Common myeloid progenitor, CD34-positive (primary cell): ENCODE measurements around the gene MYPN. TPM values are rescaled to one million over a fixed set of nuclear protein-coding genes. Genes with fewer than 3 reads are reported as not detected.
A peak's percentile ranks its signal among the peaks of the same experiment; 100 is the strongest.

Experiments
- CTCF ChIA-PET: fragments of 350-600 bp; sonication (Branson Sonifier 250); formaldehyde crosslinking; loops from one replicate; lab custom pipeline; 2021; ENCODE audit warnings: antibody characterized with exemption; lab: Charles Lee
- POLR2A ChIA-PET: fragments of 350-600 bp; sonication (Branson Sonifier 250); formaldehyde crosslinking; loops from one replicate; lab custom pipeline; 2021; ENCODE audit warnings: antibody characterized with exemption; lab: Charles Lee
- DNase-seq, 3 donors: peaks; one replicate each; pipeline versions ENCODE4 v3.0.0 to v3.0.0-alpha.2; 2013
- H3K27ac ChIP-seq, 2 experiments: 1 replicate in 1 of 2; 2 replicates in 1 of 2; pipeline ENCODE4 v1.7.0; 2013; ENCODE audit warnings: inconsistent platforms in 2 of 2, low read length in 2 of 2, mild to moderate bottlenecking in 2 of 2, low read depth in 1 of 2, moderate library complexity in 1 of 2; ENCODE audit not compliant: severe bottlenecking in 2 of 2, insufficient read depth in 1 of 2, poor library complexity in 1 of 2
- H3K27me3 ChIP-seq, 5 experiments: replicated peaks in 2 of 5; 1 replicate in 3 of 5; 2 replicates in 2 of 5; pipeline versions ENCODE4 v1.6.1 to v1.7.0; 2013; ENCODE audit warnings: low read length in 4 of 5, mild to moderate bottlenecking in 2 of 5, moderate library complexity in 2 of 5, inconsistent platforms in 1 of 5; ENCODE audit not compliant: insufficient read depth in 5 of 5, control insufficient read depth in 4 of 5
- H3K36me3 ChIP-seq, 4 experiments: 1 replicate in 2 of 4; 2 replicates in 2 of 4; pipeline versions ENCODE4 v1.6.1 to v1.7.0; 2013; ENCODE audit warnings: low read length in 3 of 4, control low read depth in 1 of 4, mild to moderate bottlenecking in 1 of 4; ENCODE audit not compliant: control insufficient read depth in 4 of 4, insufficient read depth in 4 of 4
- H3K4me1 ChIP-seq, 4 experiments: 1 replicate in 3 of 4; 2 replicates in 1 of 4; pipeline versions ENCODE4 v1.6.1 to v1.7.1; 2013; ENCODE audit warnings: low read length in 3 of 4, mild to moderate bottlenecking in 3 of 4, control low read depth in 1 of 4, inconsistent platforms in 1 of 4, moderate library complexity in 1 of 4; ENCODE audit not compliant: control insufficient read depth in 4 of 4, insufficient read depth in 4 of 4; ENCODE audit errors: control extremely low read depth in 1 of 4
- H3K4me3 ChIP-seq, 7 experiments: 1 replicate in 4 of 7; 2 replicates in 3 of 7; pipeline versions ENCODE4 v1.5.1 to v1.7.0; 2013; ENCODE audit warnings: mild to moderate bottlenecking in 7 of 7, low read length in 6 of 7, moderate library complexity in 6 of 7, inconsistent platforms in 2 of 7, low read depth in 2 of 7, control low read depth in 1 of 7; ENCODE audit not compliant: insufficient read depth in 4 of 7, control insufficient read depth in 1 of 7; ENCODE audit errors: extremely low read depth in 1 of 7
- H3K9me3 ChIP-seq, 5 experiments: 1 replicate in 4 of 5; 2 replicates in 1 of 5; pipeline versions ENCODE4 v1.6.1 to v1.7.1; 2013; ENCODE audit warnings: low read length in 4 of 5, mild to moderate bottlenecking in 2 of 5, inconsistent platforms in 1 of 5, low read depth in 1 of 5, moderate library complexity in 1 of 5; ENCODE audit not compliant: control insufficient read depth in 4 of 5, insufficient read depth in 2 of 5; ENCODE audit errors: control extremely low read depth in 1 of 5
- WGBS: methylation state at CpG from one replicate; pipeline ENCODE4 v1.1.5; 2013; ENCODE audit not compliant: insufficient coverage; 5-methylcytosine and 5-hydroxymethylcytosine counted together
- polyA plus RNA-seq: library from polyadenylated mRNA; unstranded; fragments of 120-200 nt; gene quantifications from one replicate; pipeline ENCODE4 v1.2.1, GENCODE V29; 2013

The MYPN gene
- polyA plus RNA-seq: not detected

DNA sequence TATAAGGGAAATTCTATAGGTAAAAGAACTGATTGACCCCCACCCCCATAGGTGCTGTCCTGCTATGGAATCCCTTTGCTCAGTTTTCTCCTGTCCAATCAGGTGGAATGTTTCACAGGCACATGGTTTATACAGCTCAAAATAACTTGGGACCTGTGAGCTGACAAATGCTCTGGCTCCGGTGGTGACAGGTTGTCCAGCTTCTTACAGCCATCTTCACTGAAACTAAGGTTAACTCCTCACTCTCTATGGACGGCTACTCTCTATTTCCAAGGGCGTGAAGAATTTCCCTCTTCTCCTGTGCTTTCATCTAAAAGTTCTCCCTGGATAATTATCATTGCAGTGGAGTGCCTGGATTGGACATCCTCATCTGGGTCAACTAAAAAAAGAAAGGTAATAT, at the start of gene MYPN:
MYPN (plus strand) TSS at position 158 of the 400 bp plus-strand sequence. CDS start 11,951 bp downstream, outside the sequence.
- 100% methylated on average over 1 of the region's 3 CpGs for WGBS

GRCh38 chr10:68067029-68067428, 42.3 kb upstream of the MYPN start:
- DNase-seq: no peak
- Histone ChIP-seq H3K4me3 (no peak overlapping the region), H3K27ac (no peak overlapping the region), H3K36me3 (peaks cover 6 to 15% (median 9%) of the 10 kb centered on the region in 4 experiments), H3K4me1 (peaks cover 0 to under 1% (median 0%) of the 10 kb centered on the region in 4 experiments), H3K27me3 (no peaks in the 10 kb centered on the region), H3K9me3 (no peaks in the 10 kb centered on the region)
- POLR2A ChIA-PET: no interaction called here
- CTCF ChIA-PET: interaction anchor here (1.0 to 1.1 kb wide), 2 partner anchors 10 to 35 kb away, joined by 3 read pairs; no protein-coding TSS in a partner anchor
- WGBS: 71% methylated on average over 1 of the region's 4 CpGs

More for the DNA sequence above, at the start of gene MYPN:
- Histone ChIP-seq H3K9me3 (no peaks in the 10 kb centered on the region), H3K36me3 (no peaks in the 10 kb centered on the region), H3K4me3 (no peak within 1 kb of the TSS), H3K4me1 (no peaks in the 10 kb centered on the region), H3K27ac (no peak within 1 kb of the TSS), H3K27me3 (peaks cover 0 to 2% (median 0%) of the 10 kb centered on the region in 5 experiments)
- DNase-seq: no peak
- POLR2A ChIA-PET: no interaction called here
- CTCF ChIA-PET: no interaction called here

GRCh38 chr10:68067508-68067907, 41.8 kb upstream of the MYPN start:
- 100% methylated on average over 1 of the region's 3 CpGs for whole genome bisulfite sequencing
- Histone ChIP-seq H3K4me1 (peaks cover 0 to 5% (median 1%) of the 10 kb centered on the region in 4 experiments), H3K36me3 (peaks cover 6 to 15% (median 9%) of the 10 kb centered on the region in 4 experiments), H3K9me3 (no peaks in the 10 kb centered on the region), H3K4me3 (no peak overlapping the region), H3K27ac (no peak overlapping the region), H3K27me3 (no peaks in the 10 kb centered on the region)
- ChIA-PET CTCF (interaction anchor here (1.0 to 1.1 kb wide), 2 partner anchors 11 to 35 kb away, joined by 3 read pairs; no protein-coding TSS in a partner anchor), POLR2A (no interaction called here)
- no peak for DNase-seq

DNA sequence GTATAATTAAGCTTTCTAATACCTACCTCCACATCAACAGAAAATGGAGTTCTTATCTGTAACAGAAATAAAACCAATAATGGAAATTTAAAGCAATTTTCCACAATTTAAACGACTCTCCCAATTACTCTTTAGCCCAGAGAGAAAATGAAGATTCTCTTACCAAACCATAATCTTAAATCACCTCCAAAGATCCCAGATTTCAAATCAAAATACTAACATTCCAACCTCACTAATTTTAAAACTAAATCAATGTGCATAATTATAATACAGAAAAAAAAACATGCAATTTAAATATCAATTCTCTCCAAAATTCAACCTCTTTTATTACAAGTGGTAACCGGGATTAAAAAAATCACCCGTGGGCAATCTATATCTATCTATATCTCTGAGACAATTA, 35.7 kb upstream of the MYPN start:
- WGBS: no CpG with 5 or more reads among the region's 3 CpGs
- Histone ChIP-seq H3K9me3 (no peaks in the 10 kb centered on the region), H3K36me3 (peaks cover 4 to 8% (median 5%) of the 10 kb centered on the region in 4 experiments), H3K27ac (peak overlapping the region; percentile 72 to 92), H3K4me3 (peak overlapping the region in 6 of 7 experiments; percentile 89 to 99 (median 95)), H3K27me3 (no peaks in the 10 kb centered on the region), H3K4me1 (peaks cover 7 to 21% (median 13%) of the 10 kb centered on the region in 4 experiments)
- DNase-seq: no peak
- ChIA-PET POLR2A (no interaction called here), CTCF (no interaction called here)

DNA sequence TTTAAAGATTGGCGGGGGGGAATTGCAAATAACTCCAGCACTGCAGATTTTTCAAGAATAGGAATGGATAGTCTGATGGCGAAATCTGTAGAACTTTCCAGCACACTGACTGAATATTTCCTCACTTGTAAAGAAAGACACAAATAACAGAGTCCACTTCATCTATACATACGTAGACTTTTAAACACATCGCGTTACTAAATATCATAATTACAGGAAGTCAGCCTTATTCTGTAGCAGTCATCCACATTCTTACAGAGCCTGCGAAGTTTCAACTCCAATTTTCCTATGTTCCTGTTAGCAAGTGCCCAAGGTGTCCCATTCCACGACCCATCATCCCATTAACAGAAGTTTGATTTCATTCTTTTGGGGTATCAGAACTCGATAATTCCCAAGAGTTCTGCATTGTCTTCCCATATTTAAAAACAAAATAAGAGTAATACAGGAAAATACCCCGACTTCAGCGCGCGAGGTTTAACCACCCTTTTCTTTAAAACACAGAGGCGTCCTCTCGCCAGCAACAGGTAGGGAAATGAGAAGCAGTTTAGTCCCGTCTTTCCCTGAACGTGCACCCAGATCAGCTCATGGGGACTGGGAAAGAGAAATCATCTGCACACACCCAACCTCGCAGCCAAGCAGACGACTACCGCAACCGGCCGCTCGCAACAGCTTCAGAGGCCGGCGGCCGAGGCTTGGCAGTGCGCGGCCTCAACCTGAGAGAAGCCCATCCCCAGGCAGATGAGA, 35.1 kb upstream of the MYPN start:
- Histone ChIP-seq H3K4me1 (peaks cover 7 to 21% (median 13%) of the 10 kb centered on the region in 4 experiments), H3K9me3 (no peaks in the 10 kb centered on the region), H3K36me3 (peaks cover 2 to 8% (median 4%) of the 10 kb centered on the region in 4 experiments), H3K4me3 (peak overlapping the region; percentile 89 to 99 (median 95)), H3K27me3 (no peaks in the 10 kb centered on the region), H3K27ac (peak overlapping the region; percentile 72 to 92)
- DNase-seq: peak; percentile 17 to 27 (median 22)
- WGBS: 3% methylated on average over 16 of the region's 27 CpGs
- CTCF ChIA-PET: no interaction called here
- POLR2A ChIA-PET: no interaction called here

- WGBS: 0% methylated on average over 24 of the region's 64 CpGs
- Histone ChIP-seq H3K27ac (peak within 1 kb of the TSS; percentile 72 to 92), H3K4me3 (peak within 1 kb of the TSS; percentile 89 to 99 (median 95)), H3K36me3 (peaks cover 0 to 8% (median 3%) of the 10 kb centered on the region in 4 experiments), H3K27me3 (no peaks in the 10 kb centered on the region), H3K9me3 (no peaks in the 10 kb centered on the region), H3K4me1 (peaks cover 7 to 21% (median 13%) of the 10 kb centered on the region in 4 experiments)
- ChIA-PET CTCF (no interaction called here), POLR2A (no interaction called here)
- peak; percentile 89 to 94 (median 93) for DNase-seq
Observed at GRCh38 chr10:68074775-68075549, 34.3 kb upstream of the MYPN start, which contains the start of gene HERC4. Gene HERC4, minus strand, starts transcription at chr10:68075283. Its CDS starts 2,175 bp downstream, at chr10:68073108.
